Left kidney (tissue), 2 donors: Measurements from ENCODE around the gene RAI1. TPM values are rescaled to one million over a fixed set of nuclear protein-coding genes. Genes with fewer than 3 reads are reported as not detected.
A peak's percentile ranks its signal among the peaks of the same experiment; 100 is the strongest.

ENCODE experiments used
- DNase-seq: peaks from one replicate; pipeline ENCODE4 v3.0.0-alpha.2; 2013
- polyA plus RNA-seq: library from polyadenylated mRNA; unstranded; fragments of 120-200 nt; gene quantifications from one replicate; pipeline ENCODE4 v1.2.1, GENCODE V29; 2013; ENCODE audit not compliant: insufficient read length

The RAI1 gene
- polyA plus RNA-seq, 1 donor: 25.9 TPM

DNA sequence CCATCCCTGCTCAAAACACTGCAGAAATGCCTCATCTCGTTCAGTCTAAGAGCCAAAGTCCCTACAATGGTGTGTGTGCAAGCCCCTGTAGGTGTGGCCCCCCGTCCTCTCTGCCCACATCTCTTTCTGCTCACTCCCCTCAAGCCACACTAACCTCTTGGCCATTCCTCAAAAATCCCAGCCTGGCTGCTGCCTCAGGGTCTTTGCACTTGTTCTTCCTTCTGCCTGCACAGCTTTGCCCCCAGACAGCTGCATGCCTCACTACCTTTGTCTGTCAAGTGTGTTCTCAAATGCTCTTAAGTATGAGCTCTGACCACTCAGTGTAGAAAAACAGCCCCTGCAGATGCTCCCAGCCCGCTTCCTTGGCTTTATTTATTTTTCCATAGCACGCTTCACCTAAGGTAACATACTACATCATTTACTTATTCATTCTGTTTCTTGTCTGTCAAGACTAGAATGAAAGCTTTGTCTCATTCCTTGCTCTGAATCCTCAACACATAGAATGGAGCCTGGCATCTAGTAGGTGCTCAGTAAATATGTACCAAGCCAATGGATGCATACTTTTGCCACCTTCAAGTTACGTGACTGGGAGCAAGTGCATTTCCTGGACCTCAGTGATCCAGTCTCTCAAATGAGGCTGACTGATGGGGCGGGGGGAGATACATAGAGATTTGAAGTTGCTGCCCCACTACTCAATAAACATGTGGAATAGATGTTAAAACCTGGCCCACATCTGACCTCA lies 38.1 kb downstream of the RAI1 start:
- DNase-seq: no peak

DNA sequence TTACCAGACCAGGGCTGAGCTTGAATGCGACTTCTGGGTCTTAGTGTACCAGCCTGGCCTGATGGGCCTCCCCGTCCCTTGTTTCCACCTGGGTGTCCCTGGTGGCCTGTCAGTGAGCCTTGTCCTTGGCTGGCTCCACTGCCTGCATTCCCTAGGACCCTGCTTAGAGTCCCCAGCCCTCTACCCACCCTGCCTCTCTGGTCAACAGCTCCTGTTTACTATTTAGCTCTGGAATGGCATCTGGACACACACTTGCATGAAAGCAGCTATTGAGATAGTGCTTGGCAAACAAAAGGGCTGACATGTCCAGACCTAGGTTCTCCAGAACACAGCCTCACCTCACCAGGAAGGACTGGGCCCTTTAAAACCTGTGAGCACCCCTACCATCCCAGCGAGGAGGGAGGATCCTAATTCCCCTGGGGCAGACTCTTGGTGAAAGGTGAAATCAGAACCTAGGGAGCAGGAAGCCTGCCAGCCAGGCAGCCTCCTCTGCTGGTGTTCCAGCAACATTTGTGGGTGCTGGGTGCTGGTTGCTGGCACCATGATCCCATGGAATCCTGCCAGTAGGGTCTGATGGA lies 38.8 kb downstream of the RAI1 start:
- DNase-seq: no peak

DNA sequence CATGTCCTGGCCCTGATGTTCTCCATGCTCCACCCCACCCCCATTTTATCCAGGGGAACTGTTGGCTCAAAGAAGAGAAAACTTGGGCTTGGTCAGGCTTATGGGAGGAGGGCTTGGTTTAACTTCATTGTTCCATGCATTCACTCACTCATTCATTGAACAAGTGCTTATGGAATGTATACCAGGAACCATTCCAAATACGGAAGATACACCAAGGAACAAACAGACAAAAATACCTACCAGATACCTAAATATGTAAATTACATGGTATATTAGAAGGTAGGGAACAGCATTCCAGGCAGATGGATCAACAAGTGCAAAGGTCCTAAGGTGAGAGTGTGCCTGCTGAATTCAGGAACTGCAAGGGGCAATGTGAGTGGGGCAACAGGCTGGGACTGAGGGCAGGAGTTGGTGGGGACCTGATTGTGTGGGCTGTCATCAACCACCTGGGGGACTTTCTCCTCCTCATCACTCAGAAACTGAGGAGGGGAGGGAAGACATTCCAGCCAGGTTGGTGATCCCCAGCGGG lies 39.9 kb downstream of the RAI1 start:
- no peak for DNase-seq

DNA sequence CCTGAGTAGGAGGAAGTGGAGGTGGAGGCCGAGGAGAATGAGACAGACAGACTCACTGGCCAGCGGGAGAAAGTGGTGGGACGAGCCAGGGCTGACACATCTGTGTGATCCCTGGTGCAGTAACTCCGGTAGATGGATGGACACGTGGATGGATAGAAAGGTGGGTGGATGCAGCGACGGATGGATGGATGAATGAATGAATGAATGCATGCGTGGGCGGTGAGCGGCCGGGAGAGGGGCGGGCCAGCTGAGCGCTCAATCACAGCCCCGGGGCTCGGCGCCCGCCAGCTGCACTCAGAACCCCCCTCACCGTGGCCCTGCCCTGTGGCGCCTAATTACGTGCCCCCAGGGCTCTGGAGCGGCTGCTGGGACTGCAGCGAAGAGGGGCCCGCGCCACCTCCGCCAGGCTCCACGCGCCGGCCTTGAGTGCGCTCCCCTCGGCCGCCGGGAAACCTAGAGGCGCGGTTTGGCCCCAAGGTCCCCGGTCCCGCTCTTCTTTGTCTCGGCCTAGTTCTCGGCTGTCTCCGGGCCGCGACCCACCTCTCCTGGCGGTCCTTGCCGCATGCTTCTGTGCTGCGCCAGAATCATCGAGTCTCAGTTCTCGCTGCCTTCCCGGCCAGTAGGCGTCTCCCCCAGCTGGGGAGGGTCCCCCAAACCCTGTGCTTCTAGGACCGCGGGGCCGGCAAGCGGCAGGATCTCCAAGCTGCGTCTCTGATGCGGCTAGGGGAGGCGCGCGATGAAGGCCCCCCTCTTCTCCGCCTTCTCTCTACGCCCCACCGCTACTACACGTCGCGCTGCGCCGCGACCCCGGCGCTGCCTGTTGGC lies 41.0 kb downstream of the RAI1 start:
- no peak for DNase-seq

DNA sequence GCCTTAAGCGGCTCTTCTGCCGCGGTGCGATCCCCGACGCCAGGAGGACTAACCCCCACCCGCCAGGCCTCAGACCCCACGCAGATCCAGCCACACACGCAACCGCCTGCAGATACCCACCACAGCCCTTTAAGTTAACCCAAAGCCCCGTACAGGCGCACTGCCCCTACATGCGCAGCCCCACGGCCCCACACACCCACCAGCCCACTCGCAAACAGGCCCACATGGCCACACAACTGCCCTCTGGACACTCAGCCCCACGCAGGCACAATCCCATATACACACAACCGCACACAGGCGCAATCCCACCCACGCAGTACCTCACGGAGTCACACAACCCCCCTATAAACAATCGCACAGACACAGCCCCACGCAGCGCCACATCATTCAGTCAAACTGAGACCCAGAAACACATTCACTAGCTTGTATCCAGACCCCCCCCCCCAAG lies 41.7 kb downstream of the RAI1 start:
- no peak for DNase-seq

DNA sequence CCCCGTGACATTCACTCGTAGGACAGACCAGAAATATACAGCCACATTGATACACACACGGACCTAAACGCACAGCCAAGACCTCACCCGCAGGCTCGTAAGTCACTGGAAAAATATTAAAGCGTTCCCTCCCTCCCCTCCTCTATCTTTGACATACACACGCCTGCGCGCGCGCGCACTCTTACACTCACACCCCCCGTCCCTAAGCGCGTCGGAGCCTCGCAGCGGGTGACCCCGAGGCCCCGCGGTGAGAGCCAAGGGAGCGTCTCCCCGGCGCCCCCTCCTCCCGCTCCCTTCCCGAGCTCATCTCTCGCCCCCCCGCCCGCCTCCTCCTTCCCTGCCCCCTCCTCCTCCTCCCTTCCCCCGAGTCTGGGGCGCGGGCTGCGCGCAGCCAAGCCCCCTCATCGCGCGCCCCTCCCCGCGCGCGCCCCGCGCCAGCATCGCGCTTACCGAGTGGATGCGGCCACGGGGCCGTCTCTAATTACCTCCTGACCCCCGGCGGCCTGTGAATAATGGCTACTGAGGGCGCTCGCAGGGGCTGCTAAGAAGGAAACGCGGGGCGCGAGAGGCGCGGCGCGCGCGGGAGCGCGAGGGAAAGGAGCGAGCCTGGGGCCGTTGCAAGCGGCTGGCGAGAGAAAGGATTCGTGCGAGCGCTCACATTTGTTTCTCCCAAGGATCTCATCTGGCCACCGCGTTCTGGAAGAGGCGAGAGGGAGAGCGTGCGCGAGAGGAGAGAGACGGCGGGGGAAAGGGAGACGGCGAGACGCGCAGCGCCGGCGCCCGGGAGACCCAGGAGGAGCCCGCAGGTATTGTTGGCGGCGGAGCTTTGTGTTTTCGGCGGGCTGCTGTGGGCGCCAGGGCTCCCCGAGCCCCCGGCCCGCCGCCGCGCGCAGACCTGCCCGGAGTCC lies 42.4 kb downstream of the RAI1 start:
- peak; percentile 70 for DNase-seq

DNA sequence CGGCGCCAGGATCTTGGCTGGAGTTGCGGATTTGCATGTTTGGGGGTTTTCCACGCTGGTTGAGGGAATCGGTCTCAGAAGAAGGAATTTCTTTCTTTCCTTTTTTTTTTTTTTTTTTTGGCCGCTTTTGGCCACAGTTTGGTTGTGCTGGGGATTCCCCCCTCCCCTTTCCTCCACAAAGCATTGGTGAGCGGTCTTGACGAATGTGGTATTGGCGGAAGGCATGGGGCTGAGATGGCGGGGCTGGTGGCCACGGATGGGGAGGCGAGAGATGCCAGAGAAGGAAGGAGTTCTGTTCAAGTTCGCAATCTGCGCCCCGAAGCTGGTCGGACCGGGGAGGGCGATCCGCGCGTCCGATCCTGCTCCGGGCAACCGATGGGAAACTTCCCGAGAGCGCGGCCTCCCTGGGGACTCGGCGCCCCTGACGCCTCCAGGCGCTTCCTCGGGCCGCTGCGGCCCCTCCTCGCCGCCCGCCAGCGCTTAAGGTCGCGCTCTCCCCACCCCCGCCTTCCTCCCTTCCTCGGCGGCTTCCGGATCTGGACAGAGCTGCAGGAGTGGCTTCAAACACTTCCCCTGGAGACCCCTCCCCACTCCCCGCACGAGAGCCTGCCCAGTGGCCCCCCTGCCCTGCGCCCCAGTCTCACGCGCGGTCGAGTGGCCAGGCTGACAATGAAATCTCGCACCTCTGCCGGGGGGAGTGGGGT lies 43.2 kb downstream of the RAI1 start:
- DNase-seq: peak; percentile 72

DNA sequence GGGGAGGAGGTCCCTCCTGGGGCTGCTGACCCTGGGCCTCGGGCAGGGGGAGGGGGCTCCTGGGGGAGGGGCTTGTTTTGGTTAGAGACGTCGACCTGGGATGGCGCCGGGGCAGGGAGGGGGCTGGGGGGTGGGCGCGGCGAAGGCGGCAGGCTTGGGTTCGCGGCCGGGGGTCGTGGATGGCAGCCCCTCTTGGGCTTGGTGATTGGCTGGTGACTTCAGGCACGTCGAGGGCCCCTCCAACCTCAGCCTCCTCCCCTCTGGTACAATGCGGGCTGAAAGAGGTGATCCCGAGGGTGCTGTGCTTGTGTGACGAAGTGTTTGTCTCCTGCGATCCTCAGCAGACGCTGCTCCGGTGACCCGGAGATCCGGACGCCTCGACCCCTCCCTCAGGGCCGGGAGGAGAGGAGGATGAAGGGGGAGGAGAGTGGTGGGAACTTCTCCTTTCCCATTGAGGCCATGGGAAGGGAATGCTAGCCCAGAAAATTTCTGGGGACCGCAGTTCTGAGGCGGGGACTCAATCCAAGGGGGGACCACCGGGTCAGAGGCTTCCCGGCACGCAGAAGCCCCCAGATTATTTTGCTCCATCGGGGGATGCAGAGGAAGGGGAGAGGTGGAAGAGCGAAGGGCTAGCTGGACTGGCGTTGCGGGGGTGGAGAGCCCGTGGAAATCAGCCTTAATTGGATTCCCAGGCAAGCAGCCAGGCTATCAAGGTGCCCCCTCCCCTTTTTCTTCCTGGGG lies 43.9 kb downstream of the RAI1 start:
- no peak for DNase-seq

DNA sequence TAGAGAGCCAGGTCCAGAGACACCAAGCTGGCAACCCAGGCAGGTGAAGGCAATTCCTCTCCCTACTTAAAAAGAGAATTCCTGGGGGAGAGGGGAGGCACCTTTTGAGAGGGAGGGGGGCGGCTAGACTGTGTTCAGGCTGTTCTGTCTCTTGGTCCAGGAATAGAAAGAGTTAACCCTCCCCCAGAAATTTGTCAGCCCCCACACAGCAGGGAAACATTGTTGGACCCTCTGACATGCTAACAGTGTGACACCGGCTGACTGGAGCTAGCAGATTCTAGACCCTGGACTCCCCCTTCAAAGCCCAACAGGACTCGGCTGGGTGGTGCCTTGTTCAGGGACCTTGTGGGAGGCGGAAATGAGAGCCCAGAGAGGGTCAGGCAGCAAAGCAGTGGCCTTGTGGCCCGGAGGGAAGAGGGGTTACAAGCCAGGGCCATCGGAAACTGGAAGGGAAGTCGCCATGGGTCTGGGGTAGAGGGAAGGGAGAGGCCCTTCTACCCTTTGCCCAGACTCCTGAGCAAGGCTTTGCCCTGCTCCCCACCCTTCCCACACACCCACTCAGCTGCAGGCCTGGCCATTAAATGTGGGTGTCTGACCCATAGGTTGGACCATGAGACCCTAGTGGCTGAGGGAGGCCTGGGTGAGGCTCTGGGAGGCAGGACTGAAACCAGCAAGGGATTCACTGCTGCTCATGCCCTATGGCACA lies 44.6 kb downstream of the RAI1 start:
- DNase-seq: no peak

DNA sequence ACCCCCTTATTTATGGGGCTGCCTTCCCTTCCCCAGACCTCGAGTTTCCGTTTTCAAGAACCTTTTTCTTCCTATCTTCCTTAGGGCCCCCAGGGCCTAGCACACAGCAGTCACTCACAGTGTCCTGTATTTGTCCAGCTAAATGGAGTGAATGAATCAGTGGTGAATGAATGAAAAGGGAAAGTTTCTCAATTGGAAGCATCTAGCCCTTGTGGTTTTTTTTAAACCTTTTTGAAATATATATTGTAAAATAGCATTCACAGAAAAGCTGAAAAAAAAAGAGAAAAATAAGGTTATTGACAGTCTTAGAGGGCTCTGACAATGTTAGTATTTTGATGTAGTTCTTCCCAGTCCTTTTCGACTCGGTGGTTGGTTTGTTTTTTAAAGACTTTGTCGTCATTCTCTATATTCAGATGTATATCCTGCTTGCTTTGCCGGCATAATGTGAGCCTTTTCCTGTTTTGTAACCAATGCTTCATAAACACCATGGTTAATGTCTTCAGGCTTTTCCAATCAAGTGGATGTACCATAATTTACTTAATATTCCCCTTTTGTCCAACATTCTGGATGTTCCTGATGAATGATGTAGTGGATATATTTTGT lies 45.3 kb downstream of the RAI1 start:
- no peak for DNase-seq

DNA sequence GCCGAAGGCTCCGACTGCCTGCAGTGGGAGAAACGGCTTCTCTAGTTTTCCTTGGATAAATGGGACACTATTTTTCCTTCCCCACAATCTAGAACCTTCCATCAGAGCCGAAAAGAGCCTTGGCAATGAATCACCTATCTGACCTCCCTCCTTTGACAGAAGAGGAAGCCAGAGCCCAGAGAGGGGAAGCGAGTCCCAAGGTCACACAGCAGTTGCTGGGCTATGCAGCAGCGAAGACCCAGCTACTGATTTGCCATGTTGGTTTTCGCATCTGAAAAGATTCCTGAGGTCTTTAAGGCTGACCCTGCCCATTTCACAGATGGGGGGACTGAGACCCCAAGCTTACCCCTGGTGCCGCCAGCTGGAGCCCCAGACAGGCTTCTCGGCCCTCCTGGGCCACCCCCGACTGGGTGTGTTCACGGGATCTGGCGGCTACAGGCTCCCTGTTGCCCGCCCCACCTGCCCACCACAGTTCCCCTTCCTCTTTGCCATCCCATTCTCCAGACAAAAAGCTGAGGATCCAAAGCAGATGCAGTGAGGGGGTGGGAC lies 45.9 kb downstream of the RAI1 start:
- DNase-seq: no peak

DNA sequence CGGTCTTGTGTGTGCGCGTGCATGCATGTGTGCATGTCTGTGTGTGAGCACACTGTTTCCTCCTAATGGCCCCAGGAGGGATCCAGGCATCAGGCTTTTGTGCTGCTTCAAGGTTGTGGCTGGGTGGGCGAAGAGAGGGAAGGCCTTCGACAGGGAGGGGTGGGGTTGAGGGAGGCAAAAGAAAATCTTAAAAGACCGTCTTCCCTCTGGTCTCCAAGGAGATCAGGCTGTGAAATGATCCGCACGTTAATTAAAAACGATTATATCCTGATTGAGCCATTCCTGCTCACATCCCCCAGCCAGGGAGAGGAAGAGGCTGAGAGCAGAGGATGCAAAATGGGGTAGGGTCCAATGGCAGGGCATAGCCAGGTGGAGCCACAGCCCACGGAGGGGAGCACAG lies 46.9 kb downstream of the RAI1 start:
- DNase-seq: no peak

DNA sequence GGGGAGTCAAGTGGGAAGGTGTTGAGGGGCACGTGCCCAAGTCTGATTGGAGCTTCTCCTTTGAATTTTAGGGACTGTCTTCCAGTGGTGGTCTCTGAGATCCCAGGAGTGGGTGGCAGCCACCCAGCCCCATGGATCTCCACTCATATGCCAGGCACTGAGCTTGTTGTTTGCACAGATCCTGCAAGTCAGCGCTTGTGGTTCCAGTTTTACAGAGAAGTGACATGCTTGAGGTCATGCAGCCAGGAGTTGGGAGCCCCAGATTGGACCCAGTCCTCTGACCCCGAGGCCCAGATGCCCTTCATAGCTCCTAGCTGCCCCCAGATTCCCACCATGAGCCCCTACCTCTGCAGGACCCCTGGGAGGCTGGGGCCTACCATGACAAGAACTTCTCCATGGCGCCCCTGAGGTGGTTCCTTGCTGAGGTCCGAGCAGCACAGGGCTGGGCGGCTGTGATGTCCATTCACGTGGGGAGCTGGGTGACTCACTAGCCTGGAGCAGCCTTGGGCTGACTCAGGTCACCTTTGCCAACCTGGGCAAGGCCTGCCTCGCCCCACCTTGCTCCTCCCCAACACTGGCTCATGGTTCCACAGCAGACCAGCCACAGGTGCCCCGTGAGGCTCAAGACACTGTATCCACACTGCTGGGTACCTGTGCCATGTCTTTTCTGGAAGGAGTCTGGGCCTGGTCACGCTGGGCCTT lies 47.4 kb downstream of the RAI1 start:
- no peak for DNase-seq

DNA sequence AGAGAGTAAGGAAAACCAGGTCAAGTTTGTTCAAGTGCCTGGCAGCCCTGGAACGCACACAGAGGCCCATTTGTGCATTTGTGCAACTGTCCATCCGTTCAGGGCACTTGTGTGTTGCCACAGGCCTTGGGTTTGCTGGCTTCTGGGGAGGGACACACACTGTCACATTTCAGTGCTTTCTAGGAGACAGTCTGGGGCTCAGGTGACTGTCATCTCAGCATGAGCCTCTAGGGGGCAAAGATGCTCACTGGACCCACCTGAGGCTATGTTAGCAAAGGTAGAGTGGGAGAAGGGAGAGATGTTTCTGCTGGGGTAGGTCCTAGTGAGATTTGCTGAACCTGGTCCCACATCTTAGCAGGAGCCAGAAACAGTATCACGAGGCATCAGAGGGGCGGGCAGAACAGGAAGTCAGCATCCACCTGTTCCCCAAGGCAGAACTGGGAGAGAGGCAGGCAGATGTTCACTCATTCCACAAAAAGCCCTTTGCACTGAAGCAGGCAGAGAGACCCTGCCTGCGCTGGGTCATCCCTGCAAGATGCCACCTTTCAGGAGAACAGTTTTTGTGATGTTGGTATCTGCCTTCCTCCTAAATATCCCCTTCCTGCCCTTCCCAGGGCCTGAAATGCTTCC lies 48.5 kb downstream of the RAI1 start:
- DNase-seq: no peak

DNA sequence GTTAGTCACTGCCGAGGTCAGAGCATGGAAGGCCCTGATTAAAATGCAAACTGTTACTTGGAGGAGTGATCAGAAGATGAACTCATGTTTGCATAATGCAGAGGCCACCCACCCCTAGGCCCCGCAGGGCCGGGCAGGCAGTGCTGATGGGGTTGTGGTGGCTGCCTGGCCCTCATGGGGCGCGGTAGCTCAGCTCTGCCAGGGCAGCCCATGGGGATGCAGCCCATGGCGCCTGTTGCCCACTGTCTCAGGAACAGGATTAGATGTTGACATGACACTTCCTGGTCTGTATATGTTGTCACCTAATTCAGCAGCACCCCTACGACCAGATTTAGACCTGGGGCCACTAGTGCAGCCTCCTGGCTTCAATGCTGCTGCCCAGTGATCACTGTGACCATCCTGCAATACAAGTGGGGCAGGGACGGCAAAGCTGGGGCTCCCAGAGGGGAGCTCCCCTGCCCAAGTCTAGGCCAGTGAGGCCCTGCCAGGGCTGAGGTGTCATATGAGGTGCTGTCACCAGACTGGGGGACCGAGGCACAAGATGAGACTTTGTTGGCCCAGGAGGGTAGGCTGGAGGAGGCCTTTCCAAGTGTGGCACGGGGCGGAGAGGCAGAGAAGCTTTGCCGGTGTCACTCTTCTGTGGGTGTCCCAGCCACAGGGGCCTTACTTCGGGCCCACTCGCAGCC lies 49.1 kb downstream of the RAI1 start:
- no peak for DNase-seq

DNA sequence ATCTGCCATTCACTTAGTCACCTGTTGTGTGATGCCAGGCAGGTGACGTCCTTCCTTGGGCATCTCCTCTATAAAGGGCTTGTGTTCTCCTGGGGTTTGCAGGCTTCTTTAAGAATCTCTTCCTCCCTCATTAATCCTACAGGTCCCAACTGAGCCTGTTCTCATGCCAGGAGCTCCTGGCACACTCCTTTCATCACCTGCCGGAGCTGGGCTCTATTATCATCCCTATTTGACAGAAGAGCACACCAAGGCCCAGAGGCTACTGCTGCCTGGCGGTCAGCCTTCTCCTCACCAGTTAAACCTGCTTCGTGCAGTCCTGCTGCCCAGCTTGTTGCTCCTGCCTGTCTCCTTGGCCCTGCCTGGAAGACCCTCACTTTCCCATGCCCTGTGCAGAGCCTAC lies 51.2 kb downstream of the RAI1 start:
- DNase-seq: no peak
